OCI-LY3 (cell line): ENCODE measurements around the gene ACAT2.

Source experiments
- H2AFZ ChIP-seq: fragments of 200-600, 300-600 bp; shearing (Covaris generic); 2 replicates; pipeline ENCODE4 v1.6.0; 2014; ENCODE audit warnings: antibody characterized with exemption, low read depth, low read length
- H3K27ac ChIP-seq: fragments of 200-600, 300-600 bp; sonication (generic); 2 replicates; pipeline ENCODE4 v1.5.1; 2014; ENCODE audit warnings: mild to moderate bottlenecking, low read length, moderate library complexity, mixed read lengths
- H3K27me3 ChIP-seq: fragments of 200-600, 300-600 bp; sonication (generic); 2 replicates; pipeline ENCODE4 v1.6.1; 2014; ENCODE audit warnings: low read depth, low read length, mixed read lengths
- H3K36me3 ChIP-seq: fragments of 200-600, 300-600 bp; sonication (generic); replicated peaks from 2 replicates; pipeline ENCODE3; 2014; ENCODE audit warnings: low read depth, low read length, mixed read lengths
- H3K4me1 ChIP-seq: fragments of 300-600, 200-600 bp; sonication (generic); 2 replicates; pipeline ENCODE4 v1.6.1; 2014; ENCODE audit warnings: low read length, mixed read lengths
- H3K4me2 ChIP-seq: fragments of 200-600, 300-600 bp; sonication (generic); 2 replicates; pipeline ENCODE4 v1.6.1; 2014; ENCODE audit warnings: low read length, mixed read lengths
- H3K4me3 ChIP-seq: fragments of 300-600, 200-600 bp; sonication (generic); 2 replicates; pipeline ENCODE4 v1.5.1; 2014; ENCODE audit warnings: antibody characterized with exemption, mild to moderate bottlenecking, low read length, moderate library complexity
- H3K79me2 ChIP-seq: fragments of 300-600, 200-600 bp; shearing (Covaris generic); 2 replicates; pipeline ENCODE4 v1.6.1; 2014; ENCODE audit warnings: mild to moderate bottlenecking, low read length, mixed read lengths
- H3K9ac ChIP-seq: fragments of 300-600, 200-600 bp; shearing (Covaris generic); 2 replicates; pipeline ENCODE4 v1.6.0; 2014; ENCODE audit warnings: mild to moderate bottlenecking, low read length, moderate library complexity
- H3K9me3 ChIP-seq: fragments of 200-600, 300-600 bp; shearing (Covaris generic); 2 replicates; pipeline ENCODE4 v1.6.1; 2014; ENCODE audit warnings: low read length, mixed read lengths; ENCODE audit not compliant: insufficient read depth
- H4K20me1 ChIP-seq: fragments of 200-600, 300-600 bp; sonication (generic); 2 replicates; pipeline ENCODE4 v1.6.1; 2016; ENCODE audit warnings: low read length, mixed read lengths; ENCODE audit not compliant: insufficient read depth
- CTCF ChIP-seq: fragments of 200-600, 300-600 bp; sonication (generic); IDR thresholded peaks from 2 replicates; pipeline ENCODE4 v1.5.1; 2014; ENCODE audit warnings: antibody characterized with exemption, low read length, low read depth
- EZH2phosphoT487 ChIP-seq: fragments of 200-600 bp; shearing (Covaris generic); IDR thresholded peaks from 2 replicates; pipeline ENCODE4 v1.6.1; 2018; ENCODE audit warnings: antibody characterized with exemption, mixed run types, low read depth

ACAT2 gene

GRCh38 chr6:159754401-159754800, 7.4 kb upstream of the ACAT2 start:
- Histone ChIP-seq H3K36me3 (peaks cover 41% of the 10 kb centered on the region), H4K20me1 (no peaks in the 10 kb centered on the region), H3K4me3 (no peak overlapping the region), H3K9me3 (no peaks in the 10 kb centered on the region), H2AFZ (no peak overlapping the region), H3K9ac (no peak overlapping the region), H3K27me3 (no peaks in the 10 kb centered on the region), H3K4me2 (no peak overlapping the region), H3K27ac (no peak overlapping the region), H3K79me2 (peaks cover 15% of the 10 kb centered on the region; the same call in 1 of the 2 replicates), H3K4me1 (no peaks in the 10 kb centered on the region)
- no peak for TF ChIP-seq CTCF
- no peak for TF ChIP-seq EZH2phosphoT487

GRCh38 chr6:159754959-159755914, 6.6 kb upstream of the ACAT2 start:
- Histone ChIP-seq H3K4me2 (no peak overlapping the region), H3K27ac (no peak overlapping the region), H3K36me3 (peaks cover 41% of the 10 kb centered on the region), H3K9ac (no peak overlapping the region), H3K79me2 (peaks cover 15% of the 10 kb centered on the region; the same call in 1 of the 2 replicates), H3K27me3 (no peaks in the 10 kb centered on the region), H3K9me3 (no peaks in the 10 kb centered on the region), H4K20me1 (no peaks in the 10 kb centered on the region), H2AFZ (no peak overlapping the region), H3K4me3 (no peak overlapping the region), H3K4me1 (no peaks in the 10 kb centered on the region)
- no peak for TF ChIP-seq CTCF
- no peak for TF ChIP-seq EZH2phosphoT487

GRCh38 chr6:159756508-159756907, 5.3 kb upstream of the ACAT2 start:
- Histone ChIP-seq H3K27me3 (no peaks in the 10 kb centered on the region), H4K20me1 (no peaks in the 10 kb centered on the region), H3K27ac (no peak overlapping the region), H2AFZ (no peak overlapping the region), H3K9ac (no peak overlapping the region), H3K4me1 (peaks cover 8% of the 10 kb centered on the region), H3K4me3 (no peak overlapping the region), H3K9me3 (no peaks in the 10 kb centered on the region), H3K36me3 (peaks cover 46% of the 10 kb centered on the region), H3K79me2 (peaks cover 24% of the 10 kb centered on the region), H3K4me2 (no peak overlapping the region)
- TF ChIP-seq CTCF (no peak), EZH2phosphoT487 (no peak)
